Ishikawa (cell line): ENCODE results near the gene TBC1D1.

ENCODE experiments used
- CEBPB ChIP-seq: IDR thresholded peaks from 2 replicates; pipeline ENCODE4 v1.6.1; 2012
- CREB1 ChIP-seq: IDR thresholded peaks from 2 replicates; pipeline ENCODE4 v1.6.1; 2012; ENCODE audit warnings: low read depth
- EGR1 ChIP-seq: IDR thresholded peaks from 2 replicates; pipeline ENCODE4 v1.6.1; 2012
- EP300 ChIP-seq: IDR thresholded peaks from 2 replicates; pipeline ENCODE4 v1.6.1; 2012; ENCODE audit warnings: borderline replicate concordance
- FOXM1 ChIP-seq: IDR thresholded peaks from 2 replicates; pipeline ENCODE4 v1.6.1; 2012; ENCODE audit warnings: low read depth, borderline replicate concordance
- NFIC ChIP-seq: IDR thresholded peaks from 2 replicates; pipeline ENCODE4 v1.6.1; 2012
- TAF1 ChIP-seq: IDR thresholded peaks from 2 replicates; pipeline ENCODE4 v1.6.1; 2012; ENCODE audit warnings: low read depth, mild to moderate bottlenecking
- TCF12 ChIP-seq: IDR thresholded peaks from 2 replicates; pipeline ENCODE4 v1.6.1; 2012; ENCODE audit warnings: low read depth
- TEAD4 ChIP-seq: IDR thresholded peaks from 2 replicates; pipeline ENCODE4 v1.6.1; 2012
- YY1 ChIP-seq: IDR thresholded peaks from 2 replicates; pipeline ENCODE4 v1.6.1; 2012; ENCODE audit warnings: low read depth
- TF ChIP-seq, protein P1 (sequence below): IDR thresholded peaks from 2 replicates; pipeline ENCODE4 v1.6.1; 2012; ENCODE audit warnings: low read depth, mild to moderate bottlenecking

DNA sequence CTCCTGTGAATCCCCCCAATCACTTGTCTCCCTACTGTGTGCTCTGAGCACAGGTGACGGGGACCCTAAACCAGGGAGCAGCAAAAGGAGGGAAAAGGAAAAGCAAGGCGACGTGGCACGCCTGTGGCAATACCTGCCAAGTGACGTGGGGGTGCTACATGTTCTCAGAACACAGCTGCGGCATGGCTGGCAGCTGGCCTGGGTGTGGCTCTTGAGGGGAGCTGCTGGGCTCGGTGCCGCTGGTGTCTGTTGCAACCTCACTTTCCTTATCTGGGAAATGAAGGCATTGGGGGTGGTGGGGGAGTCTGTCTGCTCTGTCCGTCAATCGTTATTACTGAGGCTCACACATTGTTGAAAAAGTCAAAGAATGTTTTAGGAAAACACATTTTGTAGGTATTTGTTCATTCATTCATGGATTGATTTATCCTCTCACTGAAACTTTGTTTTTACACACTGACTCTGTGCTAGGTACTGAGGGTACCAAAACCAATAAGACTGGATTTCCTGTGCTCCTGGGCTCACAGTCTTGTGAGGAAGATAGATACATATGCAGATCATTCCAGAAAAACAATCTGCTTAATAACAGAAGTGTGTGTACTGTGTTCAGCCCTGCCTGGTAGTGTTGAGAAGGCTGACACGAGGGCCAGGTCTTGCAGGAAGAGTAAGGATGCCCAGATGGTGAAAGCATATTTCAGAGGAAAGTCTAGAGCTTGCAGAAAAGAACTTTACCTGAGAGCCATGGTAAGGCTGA, 286.9 kb downstream of the TBC1D1 start:
- no peak for TF ChIP-seq EP300
- TF ChIP-seq TCF12, result no peak
- no peak for TF ChIP-seq NFIC
- TF ChIP-seq CEBPB, result no peak
- TF ChIP-seq TAF1, result no peak
- no peak for TF ChIP-seq FOXM1
- TF ChIP-seq CREB1, result no peak
- TF ChIP-seq, protein P1, sequence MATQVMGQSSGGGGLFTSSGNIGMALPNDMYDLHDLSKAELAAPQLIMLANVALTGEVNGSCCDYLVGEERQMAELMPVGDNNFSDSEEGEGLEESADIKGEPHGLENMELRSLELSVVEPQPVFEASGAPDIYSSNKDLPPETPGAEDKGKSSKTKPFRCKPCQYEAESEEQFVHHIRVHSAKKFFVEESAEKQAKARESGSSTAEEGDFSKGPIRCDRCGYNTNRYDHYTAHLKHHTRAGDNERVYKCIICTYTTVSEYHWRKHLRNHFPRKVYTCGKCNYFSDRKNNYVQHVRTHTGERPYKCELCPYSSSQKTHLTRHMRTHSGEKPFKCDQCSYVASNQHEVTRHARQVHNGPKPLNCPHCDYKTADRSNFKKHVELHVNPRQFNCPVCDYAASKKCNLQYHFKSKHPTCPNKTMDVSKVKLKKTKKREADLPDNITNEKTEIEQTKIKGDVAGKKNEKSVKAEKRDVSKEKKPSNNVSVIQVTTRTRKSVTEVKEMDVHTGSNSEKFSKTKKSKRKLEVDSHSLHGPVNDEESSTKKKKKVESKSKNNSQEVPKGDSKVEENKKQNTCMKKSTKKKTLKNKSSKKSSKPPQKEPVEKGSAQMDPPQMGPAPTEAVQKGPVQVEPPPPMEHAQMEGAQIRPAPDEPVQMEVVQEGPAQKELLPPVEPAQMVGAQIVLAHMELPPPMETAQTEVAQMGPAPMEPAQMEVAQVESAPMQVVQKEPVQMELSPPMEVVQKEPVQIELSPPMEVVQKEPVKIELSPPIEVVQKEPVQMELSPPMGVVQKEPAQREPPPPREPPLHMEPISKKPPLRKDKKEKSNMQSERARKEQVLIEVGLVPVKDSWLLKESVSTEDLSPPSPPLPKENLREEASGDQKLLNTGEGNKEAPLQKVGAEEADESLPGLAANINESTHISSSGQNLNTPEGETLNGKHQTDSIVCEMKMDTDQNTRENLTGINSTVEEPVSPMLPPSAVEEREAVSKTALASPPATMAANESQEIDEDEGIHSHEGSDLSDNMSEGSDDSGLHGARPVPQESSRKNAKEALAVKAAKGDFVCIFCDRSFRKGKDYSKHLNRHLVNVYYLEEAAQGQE, result no peak
- no peak for TF ChIP-seq EGR1
- no peak for TF ChIP-seq YY1
- no peak for TF ChIP-seq TEAD4
